CD4-positive, alpha-beta T cell treated with Interleukin-6 for 4 hours (primary cell): ENCODE measurements around the gene LRP5.
"Not testable (repeated sequence)": the region's sequence is repeated elsewhere in the genome, so short reads cannot be mapped to it uniquely, and the experiment has no call there.

Experiments used
- DNase-seq: peaks from one replicate; pipeline ENCODE4 v3.0.0-alpha.2; 2020; ENCODE audit warnings: mixed read lengths

Gene LRP5

DNA sequence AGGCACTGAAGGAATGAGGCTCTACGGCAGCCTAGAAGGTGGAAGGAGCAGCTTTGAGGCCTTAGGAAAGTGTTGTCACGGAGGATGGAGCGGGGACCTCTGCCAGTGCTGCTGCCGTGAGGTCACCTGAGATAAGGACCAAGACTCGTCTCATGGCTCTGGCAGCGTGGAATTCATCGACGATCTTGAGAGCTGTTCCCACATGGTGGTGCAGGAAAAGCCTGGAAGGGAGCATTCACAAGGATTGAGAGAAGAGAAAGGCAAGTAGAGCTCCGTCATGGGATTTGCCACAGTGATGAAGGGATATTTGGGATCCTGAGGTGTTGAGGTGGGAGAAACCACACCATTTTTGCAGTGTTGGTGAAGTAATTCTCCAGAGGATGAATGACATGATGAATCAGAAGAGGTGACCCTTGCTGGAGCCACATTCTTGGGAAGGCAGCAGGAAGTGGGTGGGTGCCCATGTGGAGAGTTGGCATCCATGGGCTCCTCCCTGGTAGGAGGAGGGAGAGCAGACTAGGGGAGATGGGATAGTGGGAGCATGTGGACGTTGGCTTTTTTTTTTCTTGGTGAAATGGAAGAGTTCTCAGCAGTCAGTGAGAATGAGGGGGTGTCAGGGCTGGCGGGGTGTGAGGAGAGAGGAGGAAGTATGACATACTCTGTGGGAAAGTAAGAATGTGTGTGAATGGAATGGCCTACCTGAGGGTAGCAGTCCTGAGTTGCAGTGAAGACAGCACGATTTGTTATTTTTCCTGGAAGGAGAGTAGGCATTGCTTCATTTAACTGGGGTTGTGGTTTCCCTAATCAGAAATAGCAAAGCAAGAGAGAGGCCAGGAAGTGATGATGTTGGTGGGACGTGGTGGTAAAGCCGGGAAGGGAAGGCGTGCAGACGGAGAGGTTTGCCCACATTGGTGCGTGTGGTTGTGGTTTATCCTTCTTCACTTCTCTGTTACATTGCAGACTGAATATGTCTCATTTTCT is 159.3 kb downstream of the LRP5 start:
- peak; percentile 73 for DNase-seq

- DNase-seq: no peak
Measured at GRCh38 chr11:68472778-68473177, 160.4 kb downstream of the LRP5 start.

GRCh38 chr11:68473693-68474092 is 161.3 kb downstream of the LRP5 start:
- DNase-seq: no peak

DNA sequence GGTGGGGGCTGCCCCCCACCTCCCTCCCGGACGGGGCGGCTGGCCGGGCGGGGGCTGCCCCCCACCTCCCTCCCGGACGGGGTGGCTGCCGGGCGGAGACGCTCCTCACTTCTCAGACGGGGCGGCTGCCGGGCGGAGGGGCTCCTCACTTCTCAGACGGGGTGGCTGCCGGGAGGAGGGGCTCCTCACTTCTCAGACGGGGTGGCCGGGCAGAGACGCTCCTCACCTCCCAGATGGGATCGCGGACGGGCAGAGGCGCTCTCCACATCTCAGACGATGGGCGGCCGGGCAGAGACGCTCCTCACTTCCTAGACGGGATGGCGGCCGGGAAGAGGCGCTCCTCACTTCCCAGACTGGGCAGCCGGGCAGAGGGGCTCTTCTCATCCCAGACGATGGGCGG is 163.2 kb downstream of the LRP5 start:
- not testable (repeated sequence) for DNase-seq

DNA sequence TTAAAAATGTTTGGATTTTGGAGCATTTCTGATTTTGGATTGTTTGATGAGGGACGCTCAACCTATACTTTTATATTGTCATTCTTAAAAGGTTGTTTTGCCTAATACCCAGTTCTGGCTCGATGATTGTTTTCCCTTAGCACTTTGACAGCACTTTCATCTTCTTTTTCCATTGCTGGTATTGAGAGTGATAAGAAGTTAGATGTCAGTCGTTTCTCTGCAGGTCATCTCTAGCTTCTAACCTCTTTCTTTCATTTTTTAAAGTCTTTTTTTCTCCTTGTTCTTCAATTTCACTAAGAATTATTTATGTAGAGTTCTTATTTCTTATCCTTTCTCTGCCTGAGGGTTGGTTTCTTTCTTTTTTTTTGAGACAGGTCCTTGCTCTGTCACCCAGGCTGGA is 167.0 kb downstream of the LRP5 start:
- DNase-seq: no peak

DNA sequence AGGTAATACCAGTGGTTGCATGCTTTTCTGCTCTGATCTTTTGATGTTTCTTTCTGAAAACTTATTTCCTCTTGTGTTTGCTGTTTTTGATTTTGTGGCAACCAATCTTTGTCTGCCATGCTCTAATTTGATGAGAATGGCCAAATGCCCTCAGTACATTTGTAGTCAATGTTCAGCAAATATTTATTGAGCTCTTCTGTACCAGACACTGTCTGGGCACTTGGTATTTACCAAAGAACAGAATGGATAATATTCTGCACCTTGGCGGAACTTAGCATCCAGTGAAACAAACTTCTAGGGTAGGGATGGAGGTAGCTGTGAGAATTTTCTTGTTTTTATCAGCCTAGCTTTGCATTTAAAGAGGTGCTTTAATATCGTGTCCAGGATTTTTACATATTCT is 167.8 kb downstream of the LRP5 start:
- no peak for DNase-seq

GRCh38 chr11:68480852-68481510 is 168.6 kb downstream of the LRP5 start:
- no peak for DNase-seq

DNA sequence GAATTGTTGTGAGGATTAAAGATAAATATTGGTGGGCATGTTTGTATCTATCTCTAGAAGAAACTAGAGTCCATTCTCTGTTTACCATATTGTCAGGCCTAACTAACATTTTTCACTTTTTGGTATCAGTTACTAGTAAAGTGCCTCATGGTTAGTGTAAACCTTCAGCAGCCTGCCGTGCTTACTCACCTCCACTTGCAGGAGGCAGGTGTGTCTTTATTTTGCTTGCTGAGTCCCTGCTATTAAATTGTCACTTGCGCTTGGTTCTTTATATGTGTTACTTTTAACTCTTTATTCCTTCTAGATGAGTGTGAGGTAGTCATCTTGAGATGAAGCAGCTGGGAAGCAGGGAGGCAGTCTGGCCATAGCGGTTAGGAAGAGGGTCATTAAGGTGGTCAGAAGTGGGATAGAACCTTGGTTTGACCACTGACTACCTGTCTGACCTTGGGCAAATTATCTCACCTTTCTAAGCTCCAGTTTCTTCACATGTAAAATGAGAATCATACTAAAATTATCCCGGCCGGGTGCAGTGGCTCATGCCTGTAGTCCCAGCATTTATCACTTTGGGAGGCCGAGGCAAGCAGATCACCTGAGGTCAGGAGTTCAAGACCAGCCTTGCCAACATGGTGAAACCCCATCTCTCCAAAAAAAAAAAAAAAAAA is 169.3 kb downstream of the LRP5 start:
- no peak for DNase-seq

DNA sequence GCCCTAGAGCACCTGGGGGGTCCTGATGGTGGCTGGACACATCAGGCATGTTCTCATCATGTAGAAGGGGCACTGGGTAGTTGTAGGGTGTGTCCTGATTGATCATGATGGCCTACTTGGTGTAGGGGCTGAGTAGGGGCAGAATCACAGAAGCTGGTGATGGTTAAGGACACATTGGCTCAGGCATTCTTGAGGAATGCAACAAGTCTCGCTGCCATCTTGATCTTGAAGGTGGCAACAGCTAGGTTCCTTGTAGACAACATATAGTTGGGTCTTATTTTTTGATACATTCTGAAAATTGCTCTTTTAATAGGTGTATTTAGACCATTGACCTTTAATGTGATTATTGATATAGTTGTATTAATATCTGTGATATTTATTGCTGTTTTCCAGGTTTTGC is 176.2 kb downstream of the LRP5 start:
- no peak for DNase-seq

- no peak for DNase-seq
Measured at GRCh38 chr11:68495220-68495729, 182.9 kb downstream of the LRP5 start.

DNA sequence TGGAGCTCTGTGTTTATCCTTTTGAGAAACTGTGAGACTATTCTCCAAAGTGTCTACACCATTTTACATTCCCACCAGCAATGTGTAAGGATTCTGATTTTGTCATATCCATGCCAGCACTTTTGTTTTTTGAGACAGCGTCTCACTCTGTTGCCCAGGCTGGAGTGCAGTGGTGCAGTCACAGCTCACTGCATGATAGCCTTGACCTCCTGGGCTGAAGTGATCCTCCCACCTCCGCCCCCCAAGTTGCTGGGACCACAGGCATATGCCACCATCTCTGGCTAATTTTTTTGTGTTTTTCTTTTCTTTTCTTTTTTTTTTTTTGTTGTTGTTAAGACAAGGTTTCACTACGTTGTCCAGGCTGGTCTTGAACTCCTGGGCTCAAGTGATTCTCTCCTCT is 183.5 kb downstream of the LRP5 start:
- DNase-seq: no peak

DNA sequence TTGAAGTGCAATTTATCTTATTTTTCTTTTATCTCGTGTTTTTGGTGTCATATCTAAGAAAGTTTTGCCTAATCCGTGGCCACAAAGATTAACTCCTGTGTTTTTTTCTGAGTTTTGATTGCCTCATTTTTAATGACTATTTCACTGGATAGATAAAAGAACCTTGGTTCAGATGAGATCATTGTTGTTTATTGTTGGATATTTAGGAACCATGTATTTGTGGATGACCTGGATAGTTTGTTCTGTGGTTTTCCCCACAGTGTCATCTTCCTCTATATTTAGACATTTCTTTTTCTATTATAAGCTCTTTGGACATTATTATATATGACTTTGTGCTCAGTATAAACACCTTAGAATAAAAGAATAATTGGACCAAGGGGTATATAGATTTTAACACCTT is 185.4 kb downstream of the LRP5 start:
- DNase-seq: no peak

GRCh38 chr11:68498321-68498720 is 185.9 kb downstream of the LRP5 start:
- no peak for DNase-seq
